ENCODE data around the gene TRIM63.

TRIM63 gene

DNA sequence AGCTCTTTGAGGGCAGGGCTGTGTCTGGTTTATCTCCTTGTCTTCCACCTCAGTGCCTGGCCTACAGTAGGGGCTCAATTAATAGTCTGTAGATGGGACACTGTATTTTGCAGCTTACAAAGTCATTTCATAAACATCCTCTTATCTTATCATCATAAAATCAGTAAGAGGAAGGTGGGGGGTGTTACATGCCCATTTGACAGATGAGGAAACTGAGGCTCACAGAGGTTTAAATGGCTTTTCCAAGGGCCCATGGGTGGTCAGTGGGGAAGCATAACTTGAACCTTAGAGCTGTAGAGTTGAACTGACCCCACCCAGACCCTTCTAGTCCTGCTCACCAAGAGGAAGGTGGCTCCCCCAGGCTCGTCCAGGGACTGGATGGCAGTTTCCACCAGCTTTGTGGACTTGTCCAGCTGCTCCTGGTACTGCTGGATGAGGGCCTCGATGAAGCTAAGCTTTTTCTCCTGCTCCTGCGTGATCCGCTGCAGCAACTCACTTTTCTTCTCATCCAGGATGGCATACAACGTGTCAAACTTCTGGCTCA is 9.3 kb downstream of the TRIM63 start:
- DNase-seq: no peak

DNA sequence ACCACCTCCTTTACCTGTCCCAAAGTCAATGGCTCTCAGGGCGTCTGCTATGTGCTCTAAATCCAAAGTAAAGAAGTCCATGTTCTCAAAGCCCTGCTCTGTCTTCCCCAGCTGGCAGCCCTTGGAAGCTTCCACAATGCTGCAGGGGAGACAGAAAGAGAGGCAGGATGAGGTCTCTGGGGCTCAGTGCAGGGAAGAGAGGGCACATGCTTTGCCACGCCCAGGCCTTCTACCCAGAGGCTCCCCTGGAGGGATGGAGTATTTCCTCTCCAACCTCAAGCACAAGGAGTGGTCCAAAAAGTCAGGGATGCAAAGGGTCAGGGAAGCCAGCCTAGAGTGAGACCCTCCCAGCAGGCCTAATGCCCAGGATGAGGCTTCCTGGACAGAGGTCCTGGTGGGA is 10.2 kb downstream of the TRIM63 start:
- DNase-seq: no peak

DNA sequence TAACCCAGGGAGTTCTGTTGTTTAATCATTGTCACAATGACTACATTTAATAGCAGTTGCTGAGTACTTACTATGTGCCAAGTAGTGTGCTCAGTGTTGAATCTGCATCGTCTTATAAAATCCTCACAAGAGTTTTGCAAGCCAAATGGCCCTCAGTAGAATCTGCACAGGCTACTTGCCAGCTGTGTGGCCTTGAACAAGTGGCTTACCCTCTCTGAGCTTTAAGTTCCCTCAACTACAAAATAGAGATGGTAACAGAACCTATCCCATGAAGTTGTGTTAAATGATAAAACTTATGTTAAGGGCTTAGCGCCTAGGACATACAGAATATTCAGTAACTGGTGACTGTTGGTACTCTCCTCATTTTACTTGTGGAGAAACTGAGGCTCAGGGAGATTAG is 12.4 kb downstream of the TRIM63 start:
- DNase-seq: no peak

DNA sequence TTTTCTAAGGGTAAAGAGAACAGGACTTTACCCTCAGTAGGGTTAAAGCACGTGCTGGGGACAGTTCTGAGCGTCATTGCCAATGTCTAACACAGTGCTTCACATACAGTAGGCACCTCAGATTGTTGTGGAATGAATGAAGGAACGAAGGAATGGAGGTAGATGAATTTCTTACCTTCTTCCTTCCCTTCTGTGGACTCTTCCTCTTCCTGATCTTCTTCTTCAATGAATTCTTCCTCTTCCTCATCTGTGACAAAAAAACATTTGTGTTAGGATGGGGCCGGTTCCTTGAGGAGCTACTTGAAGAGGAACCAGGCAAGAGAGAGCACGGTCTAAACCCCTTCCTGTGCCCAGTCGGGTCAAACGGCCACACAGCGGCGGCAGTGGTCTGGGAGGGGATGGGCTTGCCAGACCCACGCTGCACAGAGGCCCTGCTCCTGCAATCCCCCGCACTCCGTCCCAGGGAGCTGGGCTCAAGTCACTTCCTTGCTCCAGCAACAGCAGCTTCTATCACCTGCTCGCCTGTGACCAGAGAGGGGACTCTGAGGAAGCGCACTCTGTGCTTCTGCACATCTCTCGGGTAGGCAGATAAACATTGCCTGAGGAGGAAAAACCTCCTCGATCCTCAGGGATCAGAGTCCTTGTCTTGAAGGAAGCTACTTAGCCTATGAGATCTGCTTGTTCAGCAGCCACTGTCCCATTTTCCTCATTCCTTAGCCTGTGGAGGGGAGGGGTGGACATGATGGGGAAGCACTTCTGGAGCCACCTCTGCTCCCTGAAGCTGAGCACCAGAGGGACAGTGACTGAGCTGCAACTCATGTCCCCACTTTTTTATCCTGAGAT is 13.5 kb downstream of the TRIM63 start:
- DNase-seq: no peak

DNA sequence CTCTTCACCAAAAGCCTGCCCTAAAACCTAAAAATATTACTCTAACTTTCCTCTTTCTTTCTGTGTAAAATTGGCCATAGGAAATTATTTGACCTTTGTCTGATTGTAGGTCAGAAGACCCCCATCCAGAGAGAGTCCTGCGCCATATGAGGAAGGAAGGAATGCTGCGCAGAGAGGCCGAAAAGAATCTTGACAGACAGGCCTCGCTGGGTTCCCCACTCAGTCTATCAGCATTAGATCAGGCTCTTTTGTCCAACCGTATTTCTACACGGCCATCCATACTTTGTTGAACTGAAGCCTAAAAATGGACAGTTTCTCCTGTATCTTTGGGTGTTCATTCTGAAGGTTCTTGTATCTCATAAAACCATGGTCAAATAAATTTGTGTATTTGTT is 17.2 kb downstream of the TRIM63 start:
- DNase-seq: no peak

DNA sequence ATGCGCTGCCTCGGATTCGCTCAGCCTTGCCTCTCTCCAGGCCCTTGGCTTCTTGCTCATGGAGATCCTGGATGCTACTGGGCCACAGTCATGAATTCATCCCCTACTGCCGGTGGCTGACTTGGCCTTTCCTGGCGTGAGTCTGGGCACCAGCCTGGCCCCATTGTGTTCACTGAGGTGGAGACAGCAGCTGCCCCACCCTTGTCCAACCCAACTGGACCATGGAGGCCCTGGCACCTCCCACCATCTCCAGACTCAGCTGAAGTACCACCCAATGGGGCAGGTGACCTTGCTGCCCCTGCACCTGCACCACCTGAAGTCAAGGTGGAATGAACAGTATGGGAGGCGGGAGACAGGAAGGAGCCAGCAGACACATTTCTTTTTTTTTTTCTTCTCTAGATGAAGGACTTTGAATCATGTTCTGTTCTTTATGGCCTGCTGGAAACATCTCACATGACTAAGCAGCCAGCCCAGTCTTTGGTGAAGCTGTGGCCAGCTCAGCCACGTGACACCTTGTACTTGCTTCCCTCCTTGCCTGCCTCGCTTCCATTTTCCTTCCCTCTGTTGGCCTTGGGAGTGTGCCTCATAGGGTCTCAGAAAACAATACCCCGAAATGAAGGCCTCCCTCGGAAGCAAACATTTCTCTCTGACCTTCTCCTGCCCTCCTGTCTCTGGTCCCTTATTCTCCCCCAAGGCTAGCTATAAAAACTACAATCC is 17.7 kb downstream of the TRIM63 start:
- DNase-seq: no peak

DNA sequence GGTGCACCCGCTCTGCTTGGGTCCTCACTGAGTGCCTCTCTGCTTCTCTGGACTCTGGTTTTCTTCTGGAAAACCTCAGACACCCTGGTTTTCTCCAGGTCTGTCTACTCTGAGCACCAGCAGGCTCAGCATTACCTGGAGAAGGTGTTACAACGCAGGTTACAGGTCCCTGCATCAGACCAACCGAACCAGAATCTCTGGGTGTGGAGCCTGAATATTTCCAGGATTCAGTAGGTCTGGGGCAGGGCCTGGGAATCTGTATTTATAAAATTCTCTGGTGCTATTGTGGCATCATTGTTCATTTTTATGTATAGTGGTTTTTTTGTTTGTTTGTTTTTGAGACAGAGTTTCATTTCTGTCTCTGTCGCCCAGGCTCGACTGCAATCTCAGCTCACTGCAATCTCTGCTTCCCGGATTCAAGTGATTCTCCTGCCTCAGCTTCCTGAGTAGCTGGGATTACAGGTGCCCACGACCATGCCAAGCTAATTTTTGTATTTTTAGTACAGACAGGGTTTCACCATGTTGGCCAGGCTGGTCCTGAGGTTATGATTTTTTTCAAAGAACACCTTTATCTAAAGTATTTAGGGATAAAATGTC is 20.1 kb downstream of the TRIM63 start:
- DNase-seq: no peak

DNA sequence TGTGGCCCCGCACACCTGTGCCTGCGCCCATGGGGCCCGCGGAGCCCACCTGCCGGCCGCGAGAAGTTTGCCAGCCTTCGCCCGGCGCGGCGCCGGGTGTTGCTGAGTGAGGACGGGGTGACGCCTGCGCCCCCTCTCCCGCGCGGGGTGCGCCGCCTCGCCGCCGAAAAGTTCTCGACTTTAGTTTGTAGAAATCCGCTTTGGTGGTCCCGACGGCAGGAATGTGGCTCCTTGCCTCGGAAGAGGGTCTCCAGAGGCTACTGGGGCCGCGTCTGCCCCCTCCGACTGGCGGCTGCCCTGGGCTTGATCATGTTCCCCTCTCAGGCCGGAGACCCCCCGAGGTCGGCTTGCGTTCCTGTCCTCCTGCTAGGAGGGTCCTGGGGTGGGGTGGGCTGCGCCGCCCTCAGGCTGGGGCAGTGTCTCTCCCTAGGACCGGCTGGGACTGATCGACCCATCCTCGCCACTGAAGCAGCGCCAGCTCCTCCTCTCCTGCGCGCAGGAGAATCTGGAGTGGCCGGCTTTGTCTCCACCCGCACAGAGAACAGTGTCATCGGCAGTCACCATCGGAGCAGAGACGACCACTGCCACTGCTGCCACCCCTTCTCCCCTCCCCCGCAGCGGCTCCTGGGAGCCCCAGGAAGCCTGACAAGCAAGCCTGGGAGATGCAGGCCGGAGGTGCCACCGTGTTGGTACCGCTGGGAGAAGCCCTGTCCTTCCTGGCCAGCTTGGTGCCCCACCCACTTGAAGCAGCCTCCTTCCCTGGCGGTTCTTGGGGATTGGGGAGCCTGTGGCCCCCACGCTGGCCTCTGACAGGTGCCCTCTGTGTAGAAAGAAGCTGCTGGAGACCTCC is 21.0 kb downstream of the TRIM63 start:
- DNase-seq: no peak

DNA sequence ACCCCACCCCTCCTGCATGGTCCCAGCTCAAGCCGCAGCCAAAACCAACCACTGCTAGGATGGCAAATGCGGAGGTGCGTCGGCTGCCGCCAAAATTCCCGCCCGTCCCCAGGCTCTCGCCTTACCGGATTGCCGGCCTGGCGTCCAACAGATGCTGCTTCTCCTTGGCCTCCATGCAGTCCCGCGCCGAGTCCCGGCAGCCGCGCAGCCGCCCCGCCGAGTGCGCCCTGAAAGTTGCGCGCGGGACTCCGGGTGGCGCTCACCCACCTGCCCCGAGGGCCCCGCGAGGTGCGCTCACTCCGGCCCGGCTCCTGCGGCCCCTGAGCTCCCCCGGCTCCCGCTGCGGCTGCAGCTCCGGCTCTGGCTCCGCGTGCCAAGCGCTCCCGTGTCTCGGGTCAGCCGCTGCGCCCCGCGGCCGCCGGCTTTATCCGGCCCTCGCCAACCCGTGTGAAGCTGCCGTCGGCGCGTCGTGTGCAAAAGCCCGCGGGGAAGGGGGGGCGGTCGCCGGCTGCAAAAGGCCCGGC is 21.6 kb downstream of the TRIM63 start, which contains the start of gene SLC30A2:
SLC30A2 (minus strand) TSS at position 397 of the 524 bp plus-strand sequence; CDS start at position 175, 222 bp downstream.
- DNase-seq: no peak

DNA sequence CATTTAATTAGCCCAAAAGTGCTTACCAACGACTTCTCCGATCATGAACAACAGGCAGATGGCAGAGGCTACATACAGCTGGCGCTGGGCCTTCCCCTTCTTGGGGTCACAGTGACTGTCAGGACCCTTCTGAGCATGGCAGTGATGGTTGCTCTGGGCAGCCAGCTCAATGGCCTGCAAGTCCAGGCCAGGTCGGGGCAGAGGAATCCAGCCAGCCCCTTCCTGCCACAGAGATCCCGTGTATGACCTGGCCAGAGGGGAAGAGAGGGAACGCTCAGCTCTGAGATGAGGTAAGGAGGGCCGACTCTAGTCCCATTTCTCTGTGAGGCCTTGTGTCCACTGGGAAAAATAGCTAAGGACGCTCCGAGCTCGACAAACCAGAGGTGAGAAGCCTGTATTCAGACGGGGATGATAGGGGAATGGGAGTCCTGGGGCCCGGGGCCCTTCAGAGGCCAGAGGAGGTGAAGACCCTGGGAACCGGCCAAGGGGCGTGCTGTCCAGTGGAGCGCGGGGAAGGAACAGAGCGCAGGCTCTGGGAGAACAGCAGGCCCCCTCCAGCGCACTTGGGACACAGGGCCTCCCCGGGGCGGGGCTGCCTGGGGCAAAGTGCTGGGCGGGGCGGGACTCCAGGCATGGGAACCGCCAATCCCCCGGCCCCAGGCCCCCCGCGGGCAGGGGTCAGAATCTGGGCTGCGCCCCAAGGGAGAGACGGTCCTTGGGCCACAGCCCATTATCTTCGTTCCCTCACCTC is 22.3 kb downstream of the TRIM63 start:
- no peak for DNase-seq

DNA sequence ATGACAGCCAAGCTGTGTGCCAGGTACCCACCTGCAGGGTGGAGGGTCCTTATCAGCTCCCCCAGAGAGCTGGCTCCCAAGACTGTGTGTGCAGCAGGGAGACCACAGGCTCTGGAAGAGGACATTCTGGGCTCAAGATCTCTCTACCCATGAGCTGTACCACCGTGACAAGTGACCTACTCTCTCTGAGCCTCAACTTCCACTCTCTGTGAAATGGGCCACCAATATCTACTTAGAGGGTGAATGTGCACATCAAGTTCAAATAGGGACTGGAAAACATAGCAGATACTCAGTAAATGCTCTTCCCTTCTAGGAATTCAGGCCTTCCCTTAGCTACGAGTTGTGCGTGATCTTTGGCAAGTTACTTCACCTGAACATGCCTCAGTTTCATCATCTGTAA is 23.0 kb downstream of the TRIM63 start:
- no peak for DNase-seq

DNA sequence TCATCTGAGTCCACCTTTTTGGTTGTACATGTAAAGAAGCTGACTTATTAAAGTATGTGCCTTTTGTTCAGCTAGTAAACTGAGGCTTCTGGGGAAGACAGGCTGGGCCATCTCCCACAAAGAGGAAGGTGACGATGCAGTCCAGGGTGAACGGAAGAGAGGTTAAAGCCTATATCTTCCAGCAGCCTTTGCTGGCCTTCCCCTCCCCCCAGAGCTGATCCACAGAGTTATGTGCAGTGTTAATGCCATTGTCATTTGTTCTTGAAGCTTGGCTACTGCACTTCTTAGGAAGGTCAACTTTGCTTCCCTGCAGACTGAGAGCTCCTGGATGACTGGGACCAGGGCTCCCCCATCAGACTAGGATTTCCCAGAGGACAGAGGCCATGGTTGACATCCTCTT is 23.7 kb downstream of the TRIM63 start:
- no peak for DNase-seq

DNA sequence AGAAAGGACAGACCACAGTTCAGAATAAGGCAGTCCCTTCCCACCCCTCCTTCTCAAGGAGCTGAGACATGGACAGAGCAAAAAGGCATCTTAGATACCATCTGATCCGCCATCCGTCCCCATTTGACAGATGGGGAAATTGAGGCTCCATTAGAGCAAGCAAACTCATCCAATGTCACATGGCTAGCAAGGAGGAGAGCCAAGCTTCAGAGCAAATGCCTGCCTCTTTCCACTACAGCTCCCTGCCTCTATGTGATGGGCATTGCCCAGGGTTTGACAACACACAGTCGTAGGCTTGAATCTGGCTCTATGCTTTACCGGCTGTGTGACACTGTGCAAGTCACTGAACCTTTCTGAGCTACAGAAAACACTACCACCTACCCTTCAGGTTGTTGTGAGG is 25.5 kb downstream of the TRIM63 start:
- no peak for DNase-seq

DNA sequence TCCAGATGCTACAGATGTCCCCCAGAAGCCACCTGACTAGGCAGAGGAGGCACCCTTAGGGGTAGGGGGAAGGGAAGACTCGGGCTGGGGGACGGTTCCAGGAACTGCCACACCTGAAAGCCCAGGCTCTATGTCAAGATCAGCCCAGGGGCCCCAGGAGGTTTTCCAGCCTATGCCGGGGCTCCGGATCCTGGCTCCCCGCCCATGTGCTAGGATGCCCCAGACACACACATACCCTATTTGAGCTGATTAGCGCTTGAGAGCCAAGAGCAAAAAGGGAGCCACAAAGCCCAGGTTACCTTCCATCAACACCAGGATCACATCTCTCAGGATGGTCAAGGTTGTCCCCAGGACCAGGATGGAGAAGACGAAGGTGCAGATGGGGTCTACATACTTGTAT is 26.0 kb downstream of the TRIM63 start:
- DNase-seq: no peak

DNA sequence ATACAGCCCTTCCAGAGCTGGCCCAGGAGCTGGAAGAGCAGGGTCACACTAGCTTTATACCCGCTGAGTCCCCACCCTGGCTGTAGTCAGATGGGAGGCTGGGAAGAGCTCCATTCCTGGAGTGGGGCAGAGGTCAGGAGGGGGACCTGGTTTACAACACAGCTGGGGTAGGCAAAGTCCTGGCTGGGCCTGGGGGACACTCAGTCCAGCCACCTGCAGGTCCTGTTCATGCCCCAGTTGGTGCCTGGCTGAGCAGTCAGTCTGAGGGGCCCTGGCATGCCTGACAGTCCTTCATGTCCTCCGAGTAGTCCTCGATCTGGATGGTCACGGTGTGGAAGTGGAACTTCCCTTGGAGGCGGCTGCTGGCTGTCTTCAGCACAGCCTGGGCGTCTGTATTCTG is 28.5 kb downstream of the TRIM63 start:
- no peak for DNase-seq

DNA sequence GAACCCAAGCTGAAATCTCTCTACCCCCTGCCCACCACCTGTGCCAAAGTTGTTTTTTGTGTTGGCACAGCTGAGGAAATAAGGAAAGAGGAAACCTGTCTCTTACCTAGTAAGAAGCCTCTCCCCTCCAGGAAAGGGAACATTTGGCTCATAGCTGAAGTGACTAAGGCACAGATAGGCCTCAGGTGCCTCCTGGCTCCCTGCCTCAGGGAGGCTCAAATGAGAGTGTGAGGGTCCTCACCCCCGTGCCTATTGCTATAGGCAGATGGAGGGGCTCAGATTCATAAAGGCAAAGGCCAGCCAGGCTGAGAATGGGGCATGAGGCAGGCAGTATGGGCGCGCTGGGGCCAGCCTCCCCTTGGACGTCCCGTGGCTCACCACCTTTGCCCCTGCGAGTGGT is 29.0 kb downstream of the TRIM63 start:
- no peak for DNase-seq

DNA sequence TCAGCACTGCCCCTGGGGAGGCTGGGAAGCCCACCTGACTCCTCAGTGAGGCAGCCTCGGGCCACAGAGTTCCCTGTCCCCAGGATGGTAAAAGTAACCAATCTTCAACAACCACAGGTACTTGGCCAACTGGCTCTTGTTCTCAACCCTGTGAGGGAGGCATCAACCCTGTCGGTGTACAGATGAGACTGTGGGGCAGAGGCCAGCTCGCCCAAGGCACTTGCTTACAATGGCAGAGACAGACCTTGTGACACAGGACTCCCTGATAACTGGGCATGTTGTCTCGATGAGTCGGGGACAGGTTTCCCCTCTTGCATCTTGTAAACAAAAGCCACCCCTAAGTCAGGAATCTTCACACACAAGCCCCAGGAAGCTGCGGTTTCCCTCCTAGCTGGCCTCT is 29.5 kb downstream of the TRIM63 start:
- DNase-seq: no peak

DNA sequence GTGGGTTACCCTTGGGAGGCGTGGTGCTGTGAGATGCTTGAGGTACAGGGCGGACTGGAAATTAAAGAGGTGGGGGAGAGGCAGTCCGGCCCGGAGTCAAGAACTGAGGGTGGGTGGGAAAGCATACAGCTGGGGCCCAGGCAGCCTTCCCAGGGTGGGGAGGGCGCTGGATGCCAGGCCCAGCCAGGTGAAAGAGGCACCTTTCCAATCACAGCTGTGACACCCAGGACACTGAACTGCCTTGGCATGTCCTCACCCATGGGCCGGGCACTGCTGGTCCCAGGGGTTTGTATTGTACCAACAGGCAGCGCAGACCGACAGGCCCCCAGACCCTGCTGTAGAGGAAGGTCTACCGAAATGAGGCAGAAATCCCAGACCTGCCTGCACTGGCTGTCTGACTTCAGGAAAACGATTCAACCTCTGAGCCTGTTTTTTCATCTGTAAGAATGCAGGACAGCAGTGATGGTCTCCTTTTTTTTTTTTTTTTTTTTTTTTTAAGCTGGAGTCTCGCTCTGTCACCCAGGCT is 30.6 kb downstream of the TRIM63 start:
- no peak for DNase-seq

DNA sequence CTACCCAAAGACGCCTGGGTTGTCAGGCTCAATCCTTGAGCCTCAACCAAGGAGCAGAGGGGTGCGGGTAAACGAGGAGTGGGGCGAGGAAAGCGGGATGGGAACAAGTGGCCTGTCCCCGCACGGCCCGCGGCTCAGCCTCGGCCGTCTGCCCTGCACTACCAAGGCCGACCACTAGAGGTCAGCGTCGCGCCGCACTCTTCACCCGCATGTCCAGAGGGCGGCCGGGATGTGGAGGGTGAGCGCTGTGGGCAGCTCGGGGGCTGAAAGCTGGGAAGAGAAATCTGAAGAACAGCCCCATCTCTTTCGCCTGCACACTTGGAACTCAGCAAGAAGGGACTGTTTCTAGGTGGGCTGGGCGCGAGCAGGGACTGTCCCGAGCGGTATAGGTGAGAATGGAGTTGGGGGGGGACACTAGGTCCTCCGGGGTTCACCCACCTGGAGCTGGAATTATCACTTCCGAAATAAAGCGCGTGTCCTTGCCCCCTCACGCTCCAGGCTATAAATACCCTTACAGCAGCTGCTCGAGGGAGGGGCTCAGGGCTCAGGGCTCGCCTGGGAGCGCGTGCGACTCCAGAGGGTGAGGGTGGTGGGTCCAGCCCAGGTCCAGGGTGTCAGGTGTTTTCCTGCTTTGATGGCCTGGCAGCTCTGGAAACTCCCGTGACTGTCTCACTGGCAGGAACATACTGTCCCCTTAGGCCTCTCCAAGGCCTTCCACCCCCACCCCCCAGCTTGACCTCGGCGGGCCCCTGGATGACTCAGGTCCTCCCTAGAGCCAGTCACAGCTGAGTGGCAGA is 31.3 kb downstream of the TRIM63 start:
- peak; percentile 21 to 87 (median 67) for DNase-seq

All from hypothalamus (tissue), 51 donors.